NK-92 treated with Interleukin-12 subunit alpha and Interleukin-12 subunit beta, amount 100 ng/mL, for 24 hours (cell line): ENCODE measurements around the gene PLPPR3.

Source experiments
- DNase-seq: peaks from one replicate; lab custom pipeline; 2025; lab: John Stamatoyannopoulos, UW

PLPPR3 gene, protein sequence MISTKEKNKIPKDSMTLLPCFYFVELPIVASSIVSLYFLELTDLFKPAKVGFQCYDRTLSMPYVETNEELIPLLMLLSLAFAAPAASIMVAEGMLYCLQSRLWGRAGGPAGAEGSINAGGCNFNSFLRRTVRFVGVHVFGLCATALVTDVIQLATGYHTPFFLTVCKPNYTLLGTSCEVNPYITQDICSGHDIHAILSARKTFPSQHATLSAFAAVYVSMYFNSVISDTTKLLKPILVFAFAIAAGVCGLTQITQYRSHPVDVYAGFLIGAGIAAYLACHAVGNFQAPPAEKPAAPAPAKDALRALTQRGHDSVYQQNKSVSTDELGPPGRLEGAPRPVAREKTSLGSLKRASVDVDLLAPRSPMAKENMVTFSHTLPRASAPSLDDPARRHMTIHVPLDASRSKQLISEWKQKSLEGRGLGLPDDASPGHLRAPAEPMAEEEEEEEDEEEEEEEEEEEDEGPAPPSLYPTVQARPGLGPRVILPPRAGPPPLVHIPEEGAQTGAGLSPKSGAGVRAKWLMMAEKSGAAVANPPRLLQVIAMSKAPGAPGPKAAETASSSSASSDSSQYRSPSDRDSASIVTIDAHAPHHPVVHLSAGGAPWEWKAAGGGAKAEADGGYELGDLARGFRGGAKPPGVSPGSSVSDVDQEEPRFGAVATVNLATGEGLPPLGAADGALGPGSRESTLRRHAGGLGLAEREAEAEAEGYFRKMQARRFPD

DNA sequence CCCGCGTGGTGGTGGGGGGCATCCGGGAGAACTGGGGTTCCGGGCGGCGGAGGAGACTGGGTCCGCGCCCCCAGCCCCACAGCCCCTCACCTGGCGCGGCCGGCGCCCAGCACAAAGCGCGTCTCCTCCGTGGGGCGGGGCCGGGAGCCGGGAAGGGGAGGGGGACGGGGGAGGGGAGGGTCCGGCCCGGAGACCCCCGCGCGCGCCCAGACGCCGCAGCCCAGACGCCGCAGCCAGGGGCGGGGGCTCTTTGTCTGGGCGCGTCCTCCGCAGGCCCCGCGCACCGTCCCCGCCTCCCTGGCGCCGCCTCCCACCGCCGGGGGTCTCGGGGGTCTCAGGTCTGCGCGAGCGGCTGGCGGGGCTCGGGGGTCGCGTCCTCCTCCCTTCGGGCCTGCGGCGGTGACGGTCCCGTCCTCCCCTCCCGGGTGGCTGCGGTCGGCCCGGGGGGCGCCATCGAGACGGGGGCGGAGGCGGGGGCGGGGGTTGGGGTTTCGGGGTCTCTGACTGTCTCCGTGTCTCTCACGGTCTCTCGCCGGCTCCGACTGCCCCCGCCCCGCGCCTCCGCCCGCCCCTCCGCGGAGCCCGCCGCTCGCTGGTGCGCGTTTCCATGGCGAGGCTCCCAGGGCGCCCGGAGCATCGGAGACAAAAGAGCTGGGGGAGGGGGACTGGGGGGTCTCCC is at the start of gene PLPPR3:
TSS of gene PLPPR3 (minus strand) at position 131 of the 679 bp plus-strand sequence. CDS start 396 bp downstream, outside the sequence.
- DNase-seq, result no peak

DNA sequence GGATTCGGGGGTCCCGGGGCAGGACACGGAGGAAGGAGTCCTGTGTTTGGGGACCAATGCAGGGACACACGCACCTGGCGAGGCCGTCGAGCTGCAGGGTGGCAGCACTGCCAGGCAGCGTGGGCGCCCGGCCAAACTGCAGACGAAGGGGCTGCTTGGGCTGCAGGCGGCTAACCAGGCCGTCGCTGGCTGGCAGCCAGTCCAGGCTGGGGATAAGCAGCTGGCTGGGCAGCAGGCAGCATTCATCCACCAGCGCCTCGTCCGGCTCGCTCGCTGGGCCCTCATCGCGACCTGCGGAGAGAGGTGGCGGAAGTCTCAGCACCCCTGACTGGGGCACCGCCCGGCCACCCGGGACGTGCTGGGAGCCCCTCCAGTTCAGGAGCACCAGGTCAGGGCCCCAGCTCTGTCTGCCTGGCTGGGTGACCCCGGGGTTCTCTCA is 49.2 kb upstream of the PLPPR3 start:
- DNase-seq, result no peak

GRCh38 chr19:870314-870713 is 48.6 kb upstream of the PLPPR3 start:
- DNase-seq, result no peak

GRCh38 chr19:869245-870177 is 47.8 kb upstream of the PLPPR3 start:
- DNase-seq, result no peak

GRCh38 chr19:868458-869244 is 46.9 kb upstream of the PLPPR3 start:
- DNase-seq, result no peak

GRCh38 chr19:867855-868457 is 46.2 kb upstream of the PLPPR3 start:
- no peak for DNase-seq

GRCh38 chr19:867301-867793 is 45.6 kb upstream of the PLPPR3 start:
- no peak for DNase-seq

- no peak for DNase-seq
Measured at GRCh38 chr19:866769-867300, 45.1 kb upstream of the PLPPR3 start.

DNA sequence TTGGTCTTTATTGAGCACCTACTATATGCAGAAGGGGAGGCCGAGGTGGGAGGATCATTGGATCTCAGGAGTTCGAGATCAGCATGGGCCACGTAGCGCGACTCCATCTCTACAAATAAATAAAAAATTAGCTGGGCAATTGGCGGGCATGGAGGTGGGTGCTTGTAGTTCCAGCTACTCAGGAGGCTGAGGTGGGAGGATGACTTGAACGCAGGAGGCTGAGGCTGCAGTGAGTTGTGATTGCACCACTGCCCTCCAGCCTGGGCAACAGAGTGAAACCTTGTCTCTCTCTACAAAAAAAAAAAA is 41.5 kb upstream of the PLPPR3 start:
- DNase-seq, result no peak

GRCh38 chr19:862581-863314 is 41.0 kb upstream of the PLPPR3 start:
- DNase-seq, result no peak

GRCh38 chr19:861756-862580 is 40.2 kb upstream of the PLPPR3 start:
- DNase-seq, result no peak

GRCh38 chr19:861141-861755 is 39.5 kb upstream of the PLPPR3 start:
- no peak for DNase-seq

- no peak for DNase-seq
Measured at GRCh38 chr19:858868-859843, 37.4 kb upstream of the PLPPR3 start, which contains the start of gene CFD. CFD (plus strand) TSS chr19:859664; CDS start chr19:859690, 26 bp downstream.

- no peak for DNase-seq
Measured at GRCh38 chr19:858284-858683, 36.5 kb upstream of the PLPPR3 start.

DNA sequence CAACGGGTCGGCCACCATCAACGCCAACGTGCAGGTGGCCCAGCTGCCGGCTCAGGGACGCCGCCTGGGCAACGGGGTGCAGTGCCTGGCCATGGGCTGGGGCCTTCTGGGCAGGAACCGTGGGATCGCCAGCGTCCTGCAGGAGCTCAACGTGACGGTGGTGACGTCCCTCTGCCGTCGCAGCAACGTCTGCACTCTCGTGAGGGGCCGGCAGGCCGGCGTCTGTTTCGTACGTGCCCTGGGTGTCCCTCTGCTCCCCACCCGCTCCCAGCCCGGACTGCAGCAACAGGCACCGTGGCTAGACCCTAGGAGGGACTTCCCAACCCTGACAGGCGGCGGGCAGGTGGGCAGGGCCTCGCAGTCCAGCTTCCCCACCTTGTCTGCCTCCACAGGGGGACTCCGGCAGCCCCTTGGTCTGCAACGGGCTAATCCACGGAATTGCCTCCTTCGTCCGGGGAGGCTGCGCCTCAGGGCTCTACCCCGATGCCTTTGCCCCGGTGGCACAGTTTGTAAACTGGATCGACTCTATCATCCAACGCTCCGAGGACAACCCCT is 33.9 kb upstream of the PLPPR3 start:
- no peak for DNase-seq

DNA sequence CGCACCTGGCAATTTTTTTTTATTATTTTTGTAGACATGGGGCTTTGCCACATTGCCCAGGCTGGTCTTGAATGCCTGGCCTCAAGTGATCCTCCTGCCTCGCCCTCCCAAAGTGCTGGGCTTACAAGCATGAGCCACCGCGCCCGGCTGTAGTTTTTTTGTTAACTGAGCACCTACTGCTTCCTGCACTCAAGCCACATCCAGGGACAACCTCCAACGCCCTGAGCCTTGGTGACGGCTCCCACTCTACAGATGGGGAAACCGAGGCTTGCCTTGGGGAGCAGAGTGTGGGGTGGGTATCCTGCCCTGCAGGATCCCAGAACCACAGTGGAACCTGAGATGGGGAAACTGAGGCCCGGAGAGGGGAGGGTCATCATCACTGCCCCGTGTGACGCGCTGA is 33.4 kb upstream of the PLPPR3 start:
- DNase-seq, result no peak
